ENCODE data around the gene RNF126. TPM values are rescaled to one million over a fixed set of nuclear protein-coding genes. Genes with fewer than 3 reads are reported as not detected.

Gene RNF126
- total and polyA plus RNA-seq, 2 experiments from 2014 or later, result 78.5 to 88.7 TPM

GRCh38 chr19:695352-695949 is 32.4 kb upstream of the RNF126 start, which contains the start of gene PRSS57:
TSS of gene PRSS57 (minus strand) at chr19:695452. CDS start at chr19:695430, 22 bp downstream.
- Histone ChIP-seq H3K9me3 (ENCODE audit: low read depth) (no peaks in the 10 kb centered on the region), H3K36me3 (no peaks in the 10 kb centered on the region), H3K4me1 (ENCODE audit: low read depth) (no peaks in the 10 kb centered on the region), H3K4me3 (no peak within 1 kb of the TSS), H3K27ac (no peak within 1 kb of the TSS), H3K27me3 (no peaks in the 10 kb centered on the region)
- no peak for DNase-seq (ENCODE audit: low read depth in 1 of 2, low spot score in 1 of 2)
- TF ChIP-seq CTCF (IDR thresholded peaks at IDR 0.05; ENCODE audit: low read depth, low read length), result no peak

- TF ChIP-seq CTCF (IDR thresholded peaks at IDR 0.05; ENCODE audit: low read depth, low read length), result no peak
- no peaks in the 10 kb centered on the region for H3K4me1 ChIP-seq (ENCODE audit: low read depth)
- no peaks in the 10 kb centered on the region for H3K9me3 ChIP-seq (ENCODE audit: low read depth)
- no peaks in the 10 kb centered on the region for H3K27me3 ChIP-seq
- no peak overlapping the region for H3K27ac ChIP-seq
- no peaks in the 10 kb centered on the region for H3K36me3 ChIP-seq
- no peak for DNase-seq (ENCODE audit: low read depth in 1 of 2, low spot score in 1 of 2)
- no peak overlapping the region for H3K4me3 ChIP-seq
These were observed 31.7 kb upstream of the RNF126 start for GRCh38 chr19:694481-695351.

- Histone ChIP-seq H3K4me3 (no peak overlapping the region), H3K27ac (no peak overlapping the region), H3K9me3 (ENCODE audit: low read depth) (no peaks in the 10 kb centered on the region), H3K4me1 (ENCODE audit: low read depth) (no peaks in the 10 kb centered on the region), H3K27me3 (no peaks in the 10 kb centered on the region), H3K36me3 (no peaks in the 10 kb centered on the region)
- no peak for TF ChIP-seq CTCF (IDR thresholded peaks at IDR 0.05; ENCODE audit: low read depth, low read length)
- no peak for DNase-seq (ENCODE audit: low read depth in 1 of 2, low spot score in 1 of 2)
These were observed 27.2 kb upstream of the RNF126 start for GRCh38 chr19:690203-690602.

GRCh38 chr19:688992-689391 is 26.0 kb upstream of the RNF126 start:
- H3K27ac ChIP-seq, result no peak overlapping the region
- no peak overlapping the region for H3K4me3 ChIP-seq
- no peak for TF ChIP-seq CTCF (IDR thresholded peaks at IDR 0.05; ENCODE audit: low read depth, low read length)
- H3K9me3 ChIP-seq (ENCODE audit: low read depth), result no peaks in the 10 kb centered on the region
- H3K4me1 ChIP-seq (ENCODE audit: low read depth), result no peaks in the 10 kb centered on the region
- H3K36me3 ChIP-seq, result no peaks in the 10 kb centered on the region
- H3K27me3 ChIP-seq, result no peaks in the 10 kb centered on the region
- no peak for DNase-seq (ENCODE audit: low read depth in 1 of 2, low spot score in 1 of 2)

- no peak overlapping the region for H3K4me3 ChIP-seq
- no peak for DNase-seq (ENCODE audit: low read depth in 1 of 2, low spot score in 1 of 2)
- no peak overlapping the region for H3K27ac ChIP-seq
- H3K4me1 ChIP-seq (ENCODE audit: low read depth), result no peaks in the 10 kb centered on the region
- H3K9me3 ChIP-seq (ENCODE audit: low read depth), result no peaks in the 10 kb centered on the region
- TF ChIP-seq CTCF (IDR thresholded peaks at IDR 0.05; ENCODE audit: low read depth, low read length), result no peak
- H3K27me3 ChIP-seq, result no peaks in the 10 kb centered on the region
- no peaks in the 10 kb centered on the region for H3K36me3 ChIP-seq
These were observed 25.2 kb upstream of the RNF126 start for GRCh38 chr19:688214-688613.

Measured in cardiac muscle cell (in vitro differentiated cells and primary cell).